Measurements from ENCODE around the gene PIN1.

- TF ChIP-seq, protein P1, sequence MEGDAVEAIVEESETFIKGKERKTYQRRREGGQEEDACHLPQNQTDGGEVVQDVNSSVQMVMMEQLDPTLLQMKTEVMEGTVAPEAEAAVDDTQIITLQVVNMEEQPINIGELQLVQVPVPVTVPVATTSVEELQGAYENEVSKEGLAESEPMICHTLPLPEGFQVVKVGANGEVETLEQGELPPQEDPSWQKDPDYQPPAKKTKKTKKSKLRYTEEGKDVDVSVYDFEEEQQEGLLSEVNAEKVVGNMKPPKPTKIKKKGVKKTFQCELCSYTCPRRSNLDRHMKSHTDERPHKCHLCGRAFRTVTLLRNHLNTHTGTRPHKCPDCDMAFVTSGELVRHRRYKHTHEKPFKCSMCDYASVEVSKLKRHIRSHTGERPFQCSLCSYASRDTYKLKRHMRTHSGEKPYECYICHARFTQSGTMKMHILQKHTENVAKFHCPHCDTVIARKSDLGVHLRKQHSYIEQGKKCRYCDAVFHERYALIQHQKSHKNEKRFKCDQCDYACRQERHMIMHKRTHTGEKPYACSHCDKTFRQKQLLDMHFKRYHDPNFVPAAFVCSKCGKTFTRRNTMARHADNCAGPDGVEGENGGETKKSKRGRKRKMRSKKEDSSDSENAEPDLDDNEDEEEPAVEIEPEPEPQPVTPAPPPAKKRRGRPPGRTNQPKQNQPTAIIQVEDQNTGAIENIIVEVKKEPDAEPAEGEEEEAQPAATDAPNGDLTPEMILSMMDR (IDR thresholded peaks at IDR 0.05; ENCODE audit: low read depth, low read length) = no peak
- TF ChIP-seq POLR2A (IDR thresholded peaks at IDR 0.05; ENCODE audit: extremely low read depth, insufficient read length) = no peak
- TF ChIP-seq, protein P2, sequence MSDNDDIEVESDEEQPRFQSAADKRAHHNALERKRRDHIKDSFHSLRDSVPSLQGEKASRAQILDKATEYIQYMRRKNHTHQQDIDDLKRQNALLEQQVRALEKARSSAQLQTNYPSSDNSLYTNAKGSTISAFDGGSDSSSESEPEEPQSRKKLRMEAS (IDR thresholded peaks at IDR 0.05; ENCODE audit: low read depth, low read length) = no peak
Measured at GRCh38 chr19:9868983-9869617, 34.0 kb downstream of the PIN1 start.

Data from NB4 (cell line).